ENCODE data around the gene SH3PXD2A.

DNA sequence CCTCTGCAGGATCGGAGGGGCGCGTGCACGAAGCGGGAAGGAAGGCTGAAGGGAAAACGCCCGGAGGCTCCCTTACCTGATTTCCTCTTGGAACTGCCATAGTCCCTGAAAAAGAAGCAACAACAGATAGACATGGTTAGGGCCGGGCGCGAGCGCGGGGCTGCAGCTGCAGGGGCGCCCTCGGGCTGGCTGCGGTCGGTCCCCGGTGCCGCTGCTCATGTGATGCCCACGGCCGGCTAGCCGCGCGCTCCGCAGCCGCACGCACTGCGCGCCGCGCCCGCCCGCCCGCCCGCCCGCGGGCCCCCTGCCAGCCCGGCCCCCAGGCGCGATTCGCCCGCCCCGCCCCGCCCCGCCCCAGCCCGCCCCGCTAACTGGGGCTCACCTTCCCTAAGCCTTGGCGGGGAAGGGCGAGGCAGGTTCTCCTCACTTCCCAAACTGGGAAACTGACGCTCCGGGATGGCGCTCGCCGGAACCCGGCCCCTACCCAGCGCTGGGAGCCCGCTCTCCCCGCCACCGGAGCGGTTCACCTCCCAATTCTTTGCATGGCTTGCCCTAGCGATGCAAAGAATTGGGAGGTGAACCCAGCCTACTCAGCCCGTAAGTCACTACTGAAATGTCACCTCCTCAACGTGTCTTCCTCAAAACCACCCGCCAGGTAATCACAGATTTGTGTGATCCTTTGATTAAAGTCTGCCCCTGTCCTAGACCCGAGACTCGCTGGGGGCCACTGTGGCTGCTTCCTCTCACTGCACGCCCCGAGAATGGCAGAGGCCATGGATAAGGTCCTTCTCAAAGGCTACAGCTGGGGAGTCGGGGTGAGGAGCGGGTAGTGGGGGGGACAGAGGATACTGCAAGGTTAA lies 162.2 kb downstream of the SH3PXD2A start:
- no peak for TF ChIP-seq TAF1 (IDR thresholded peaks at IDR 0.05; ENCODE audit: borderline replicate concordance, low read depth, low read length)
- TF ChIP-seq POLR2A (IDR thresholded peaks at IDR 0.05; ENCODE audit: low read depth, low read length) = no peak
